Measurements from ENCODE around the gene GUCD1.

DNA sequence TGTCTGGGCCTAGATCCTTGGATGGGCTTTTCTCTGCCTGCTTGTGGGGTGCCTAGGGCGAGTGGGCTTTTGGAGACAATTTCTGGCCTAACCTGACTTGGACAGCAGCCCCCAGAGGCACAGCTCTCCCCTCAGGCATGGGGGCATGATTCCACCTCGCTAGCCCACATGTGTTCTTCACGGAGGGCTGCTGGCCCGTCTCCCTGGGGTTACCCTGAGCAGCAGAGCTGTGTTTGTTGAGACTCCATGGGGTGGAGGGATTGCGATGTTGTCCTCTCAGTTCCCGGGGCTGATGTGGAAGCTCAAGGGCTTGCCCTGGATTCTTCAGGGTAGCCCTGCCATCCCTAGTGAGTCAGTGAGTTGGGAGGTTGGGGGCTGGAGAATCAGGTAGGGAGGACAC, 40.3 kb upstream of the GUCD1 start:
- TF ChIP-seq CTCF (IDR thresholded peaks at IDR 0.05) (no peak), POLR2A (IDR thresholded peaks at IDR 0.05) (no peak)
